Urinary bladder (tissue), 4 donors: ENCODE measurements around the gene TUBGCP5. TPM values are rescaled to one million over a fixed set of nuclear protein-coding genes. Genes with fewer than 3 reads are reported as not detected.
"Not testable (repeated sequence)": the region's sequence is repeated elsewhere in the genome, so short reads cannot be mapped to it uniquely, and the experiment has no call there.

Experiments used
- DNase-seq: peaks from one replicate; pipeline ENCODE4 v3.0.0-alpha.2; 2015; ENCODE audit errors: extremely low spot score
- H3K27ac ChIP-seq: one replicate; pipeline ENCODE4 v1.5.1; 2013; ENCODE audit warnings: low read depth, mild to moderate bottlenecking, moderate library complexity
- H3K36me3 ChIP-seq: one replicate; pipeline ENCODE4 v1.6.1; 2013; ENCODE audit warnings: mild to moderate bottlenecking, moderate library complexity; ENCODE audit not compliant: insufficient read depth
- H3K4me1 ChIP-seq: one replicate; pipeline ENCODE4 v1.6.1; 2013; ENCODE audit warnings: mild to moderate bottlenecking, moderate library complexity; ENCODE audit not compliant: insufficient read depth
- H3K4me3 ChIP-seq: one replicate; pipeline ENCODE4 v1.5.1; 2013; ENCODE audit warnings: low read depth, low read length
- WGBS: extraction: QIAGEN DNeasy Blood & Tissue Kit; methylation state at CpG from one replicate; pipeline ENCODE4 v1.1.7; 2013; 5-methylcytosine and 5-hydroxymethylcytosine counted together
- polyA plus RNA-seq: library from polyadenylated mRNA; stranded (reverse); fragments of 200-250 nt; gene quantifications from one replicate; pipeline ENCODE4 v1.2.3, GENCODE V29; 2013
- total RNA-seq: library from RNA; depleted of rRNA; stranded (reverse); fragments of >200 nt; gene quantifications from one replicate; pipeline ENCODE4 v1.2.3, GENCODE V29; 2014
- donor health status: healthy with polysubstance abuse.
- donor health status: healthy.

The TUBGCP5 gene
- total RNA-seq (45.8 TPM), polyA plus RNA-seq (11.3 TPM)

DNA sequence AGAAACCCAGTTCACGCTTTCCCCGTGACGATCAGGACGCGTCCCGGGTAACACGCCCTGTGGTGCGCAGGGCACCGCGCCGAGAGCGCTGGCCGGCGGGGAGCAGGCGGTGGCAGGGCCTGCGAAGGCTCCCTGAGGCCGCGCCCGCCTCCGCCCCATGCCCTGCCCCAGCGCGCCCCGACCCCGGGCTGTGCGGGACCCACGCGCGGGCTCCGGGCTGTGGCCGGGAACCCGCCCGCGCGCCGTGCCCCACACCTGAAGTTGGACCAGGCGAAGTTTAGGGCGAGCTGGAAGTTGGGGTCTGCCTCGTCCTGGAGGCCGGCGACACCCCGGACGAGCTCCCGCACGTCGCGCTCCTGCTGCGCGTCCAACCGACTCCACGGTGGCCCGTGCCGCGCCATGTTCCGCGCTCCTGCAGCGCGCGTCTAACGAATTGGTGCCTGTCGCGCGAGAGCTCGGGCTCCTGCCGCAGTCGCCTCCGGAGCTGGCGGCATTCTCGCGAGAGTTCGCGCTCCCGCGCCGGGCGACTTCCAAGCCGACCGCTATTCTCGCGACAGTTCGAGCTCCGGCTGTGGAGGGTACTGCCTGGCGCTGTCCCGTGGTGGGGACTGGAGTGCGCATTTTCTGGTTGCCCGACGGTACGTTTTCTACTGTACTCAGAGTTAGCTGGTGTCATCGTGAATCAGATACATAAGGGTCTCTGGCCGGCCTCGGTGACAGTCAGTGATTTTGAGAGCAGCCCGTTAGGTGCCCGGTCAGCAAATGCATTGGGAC is at the start of gene TUBGCP5:
Gene TUBGCP5 (minus strand): TSS at position 427 of the 774 bp plus-strand sequence. CDS start 26 bp downstream, at position 401.
- peak within 1 kb of the TSS; percentile 88 for H3K4me3 ChIP-seq
- under 1% methylated on average over 92 of the region's 92 CpGs for WGBS

DNA sequence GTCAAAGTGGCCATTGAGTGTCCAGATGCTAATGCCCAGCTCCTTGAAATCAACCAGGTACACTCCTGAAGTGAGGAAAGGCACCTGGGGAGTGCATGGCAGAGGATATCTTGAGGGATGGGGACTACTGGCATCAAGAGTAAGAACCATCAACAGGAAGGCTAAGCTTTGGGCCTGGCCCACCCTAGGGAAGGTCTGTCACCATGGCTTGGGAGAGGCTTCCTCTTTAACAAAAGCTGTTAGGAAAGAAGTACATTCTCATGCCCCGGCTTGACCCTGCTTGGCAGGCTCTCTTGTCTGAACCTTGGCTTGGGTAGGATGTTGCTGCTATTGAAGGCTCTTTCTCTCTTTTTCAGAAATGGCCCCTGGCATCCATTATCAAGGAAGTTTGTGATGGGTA is 43.7 kb upstream of the TUBGCP5 start:
- WGBS: 86% methylated on average over 1 of the region's 1 CpG
- H3K27ac ChIP-seq: no peak overlapping the region
- DNase-seq: no peak
- H3K4me1 ChIP-seq: no peaks in the 10 kb centered on the region
- H3K36me3 ChIP-seq: no peaks in the 10 kb centered on the region
- H3K4me3 ChIP-seq: no peak overlapping the region

More for the DNA sequence above, at the start of gene TUBGCP5:
- Histone ChIP-seq H3K4me1 (no peaks in the 10 kb centered on the region), H3K27ac (peak within 1 kb of the TSS; percentile 81), H3K36me3 (no peaks in the 10 kb centered on the region)
- peak; percentile 91 for DNase-seq

DNA sequence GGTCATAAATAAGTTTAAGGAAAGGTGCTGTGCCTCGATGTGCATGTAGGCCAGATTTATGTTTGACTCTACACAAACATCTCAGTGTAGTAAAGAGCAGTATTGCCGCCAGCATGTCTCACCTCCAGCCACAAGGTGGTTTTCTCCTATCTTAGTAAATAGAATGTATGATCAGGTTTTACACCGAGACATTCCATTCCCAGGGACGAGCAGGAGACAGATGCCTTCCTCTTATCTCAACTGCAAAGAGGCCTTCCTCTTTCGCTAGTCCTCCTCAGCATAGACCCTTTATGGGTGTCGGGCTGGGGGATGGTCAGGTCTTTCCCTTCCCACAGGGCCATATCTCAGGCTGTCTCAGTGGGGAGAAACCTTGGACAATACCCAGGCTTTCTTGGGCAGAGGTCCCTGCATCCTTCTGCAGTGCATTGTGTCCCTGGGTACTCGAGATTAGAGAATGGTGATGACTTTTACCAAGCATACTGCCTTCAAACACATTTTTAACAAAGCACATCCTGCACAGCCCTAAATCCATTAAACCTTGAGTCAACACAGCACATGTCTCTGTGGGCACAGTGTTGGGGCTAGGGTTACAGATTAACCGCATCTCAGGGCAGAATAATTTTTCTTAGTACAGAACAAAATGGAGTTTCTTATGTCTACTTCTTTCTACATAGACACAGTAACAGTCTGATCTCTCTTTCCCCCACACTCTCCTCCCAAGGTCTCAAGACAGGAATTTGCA is 42.8 kb upstream of the TUBGCP5 start:
- 68% methylated on average over 8 of the region's 8 CpGs for WGBS
- H3K27ac ChIP-seq, H3K4me3 ChIP-seq, H3K4me1 ChIP-seq, H3K36me3 ChIP-seq, DNase-seq: not testable (repeated sequence)

DNA sequence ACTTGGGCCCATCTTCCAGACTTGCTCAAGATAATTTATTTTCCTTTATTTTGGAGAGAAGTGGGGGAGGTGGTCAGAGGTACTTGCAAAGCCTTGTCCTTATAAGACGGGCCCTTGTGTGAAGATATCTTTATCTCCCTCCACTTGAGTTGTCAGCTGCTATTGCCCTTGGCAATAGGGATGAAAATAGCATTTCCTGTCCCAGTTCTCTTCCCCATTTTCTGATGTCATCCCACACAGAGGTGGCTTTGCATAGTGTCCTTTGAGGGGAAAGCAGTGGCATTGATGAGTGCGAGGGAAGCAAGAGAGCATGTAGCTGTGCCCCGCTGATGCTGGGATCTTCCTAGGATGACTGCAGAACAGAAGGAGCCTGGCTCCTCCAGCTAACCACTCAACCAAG is 41.9 kb upstream of the TUBGCP5 start:
- Histone ChIP-seq H3K36me3 (no peaks in the 10 kb centered on the region), H3K27ac (no peak overlapping the region), H3K4me3 (no peak overlapping the region), H3K4me1 (no peaks in the 10 kb centered on the region)
- WGBS: 76% methylated on average over 3 of the region's 3 CpGs
- DNase-seq: no peak

DNA sequence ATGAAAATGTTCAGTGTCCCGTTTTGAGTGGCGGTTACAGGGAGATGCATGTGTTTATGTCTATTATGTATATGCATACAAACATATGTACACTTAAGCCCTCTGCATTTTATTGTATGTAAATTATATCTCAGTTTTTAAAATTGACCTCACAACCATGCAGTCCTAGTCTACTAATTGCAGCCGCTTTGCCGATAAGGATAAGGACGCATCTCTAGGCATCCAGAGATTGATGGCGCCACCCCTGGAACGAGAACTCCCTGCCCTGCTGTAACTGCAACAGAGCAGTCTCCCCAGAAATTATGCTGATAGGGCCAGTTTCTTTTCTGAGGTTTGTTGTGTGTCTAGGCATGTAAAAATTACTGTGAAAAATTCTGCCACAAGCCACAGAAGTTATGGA is 40.4 kb upstream of the TUBGCP5 start:
- DNase-seq: no peak
- 83% methylated on average over 7 of the region's 7 CpGs for WGBS
- no peaks in the 10 kb centered on the region for H3K36me3 ChIP-seq
- H3K4me3 ChIP-seq: no peak overlapping the region
- H3K27ac ChIP-seq: no peak overlapping the region
- H3K4me1 ChIP-seq: no peaks in the 10 kb centered on the region

DNA sequence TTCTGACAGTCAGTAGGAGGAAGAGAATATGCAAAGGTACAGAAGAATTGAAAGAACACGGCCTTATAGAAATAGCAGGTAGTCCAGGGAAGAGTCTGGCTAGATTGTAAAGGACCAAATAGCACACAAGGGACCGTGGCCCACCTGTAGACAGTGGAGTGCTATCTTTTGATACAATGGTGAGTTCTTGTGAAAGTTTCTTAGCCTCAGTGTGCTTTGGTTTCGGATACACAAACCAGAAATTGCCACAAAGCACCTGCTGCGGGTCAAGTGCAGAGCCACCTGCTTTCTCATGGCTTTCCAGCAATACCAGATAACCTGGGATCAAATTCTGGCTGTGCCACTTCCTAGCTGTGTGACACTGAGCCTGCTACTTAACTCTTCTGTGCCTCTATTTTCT is 36.6 kb upstream of the TUBGCP5 start:
- Histone ChIP-seq H3K27ac (no peak overlapping the region), H3K36me3 (no peaks in the 10 kb centered on the region), H3K4me3 (no peak overlapping the region), H3K4me1 (no peaks in the 10 kb centered on the region)
- WGBS: 78% methylated on average over 4 of the region's 4 CpGs
- no peak for DNase-seq

DNA sequence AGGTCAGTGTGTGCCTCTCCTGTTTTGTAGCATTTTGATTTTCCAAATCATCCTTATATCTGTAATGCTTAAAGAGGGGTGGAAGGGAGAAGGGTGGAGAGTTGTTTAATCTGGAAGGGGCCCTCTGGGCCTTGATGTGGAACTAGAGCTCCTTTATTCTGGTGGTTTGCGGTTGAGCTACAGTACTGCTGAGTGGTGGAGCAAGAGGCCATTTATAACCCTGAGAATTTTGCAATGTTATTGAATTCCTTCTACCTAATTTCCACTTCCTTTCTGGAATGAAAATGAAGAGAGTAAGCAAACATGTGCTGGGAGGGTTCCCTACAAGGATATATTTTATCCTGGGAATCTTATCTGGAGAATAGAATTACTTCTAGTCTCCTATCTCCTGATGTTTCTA is 35.3 kb upstream of the TUBGCP5 start:
- 81% methylated on average over 1 of the region's 1 CpG for WGBS
- Histone ChIP-seq H3K4me3 (no peak overlapping the region), H3K36me3 (no peaks in the 10 kb centered on the region), H3K4me1 (no peaks in the 10 kb centered on the region), H3K27ac (no peak overlapping the region)
- no peak for DNase-seq

DNA sequence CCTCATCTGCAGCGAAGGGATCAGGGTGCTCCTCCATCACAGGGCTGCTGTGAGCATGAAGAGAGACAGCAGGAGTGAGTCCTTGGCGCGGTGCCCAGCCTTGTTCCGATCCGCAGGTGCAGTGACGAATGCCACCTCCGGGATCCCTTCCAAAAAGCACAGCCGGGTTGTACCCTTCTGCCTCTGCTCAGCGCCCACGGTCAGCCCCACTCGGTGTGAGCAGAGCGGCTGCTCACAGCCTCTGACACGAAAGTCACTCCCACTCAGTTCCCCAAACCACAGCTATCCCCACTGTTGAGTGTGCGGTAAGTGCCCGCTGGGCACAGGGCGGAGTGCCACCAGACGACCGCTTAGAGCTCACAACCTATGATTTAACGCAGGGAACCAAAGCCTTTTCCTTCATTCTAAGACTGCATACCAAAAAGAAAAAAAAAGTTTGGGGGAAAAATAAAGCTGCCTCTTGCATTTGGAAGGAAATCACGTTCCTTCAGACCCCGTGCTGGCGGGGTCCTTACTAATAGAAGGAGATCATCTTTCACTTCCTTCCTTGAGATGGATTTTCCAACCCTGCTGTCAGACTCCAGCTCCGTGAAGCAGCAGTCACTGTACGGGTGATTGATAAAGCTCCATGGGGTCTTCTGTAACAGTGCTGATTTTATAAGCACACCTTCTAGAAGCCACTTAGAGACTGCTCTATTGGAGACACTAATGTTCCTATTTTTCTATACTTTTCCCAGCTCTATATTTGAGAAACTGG is 34.7 kb upstream of the TUBGCP5 start:
- no peaks in the 10 kb centered on the region for H3K36me3 ChIP-seq
- no peaks in the 10 kb centered on the region for H3K4me1 ChIP-seq
- no peak overlapping the region for H3K27ac ChIP-seq
- WGBS: 59% methylated on average over 24 of the region's 24 CpGs
- no peak overlapping the region for H3K4me3 ChIP-seq
- no peak for DNase-seq

DNA sequence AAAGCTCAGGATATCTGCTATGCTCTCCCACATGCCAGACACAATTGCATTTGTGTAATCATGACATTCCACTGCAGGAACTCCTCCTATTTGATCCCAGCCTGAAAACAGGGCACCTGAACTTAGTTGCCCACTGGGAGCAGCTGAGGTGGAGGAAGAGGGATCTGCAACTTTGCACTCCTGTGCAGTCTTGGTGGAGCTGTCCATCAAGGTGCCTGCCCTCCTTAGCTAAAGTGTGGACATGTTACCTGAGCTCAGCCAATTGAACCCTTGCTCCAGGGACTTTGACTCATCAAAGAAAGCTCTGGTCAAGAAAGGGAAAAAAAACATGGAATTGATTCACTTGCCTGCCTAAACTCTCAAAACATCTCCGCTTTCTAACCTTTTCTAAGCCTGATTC is 33.3 kb upstream of the TUBGCP5 start:
- DNase-seq: no peak
- 88% methylated on average over 1 of the region's 1 CpG for WGBS
- H3K4me1 ChIP-seq: no peaks in the 10 kb centered on the region
- H3K36me3 ChIP-seq: no peaks in the 10 kb centered on the region
- no peak overlapping the region for H3K4me3 ChIP-seq
- H3K27ac ChIP-seq: no peak overlapping the region

DNA sequence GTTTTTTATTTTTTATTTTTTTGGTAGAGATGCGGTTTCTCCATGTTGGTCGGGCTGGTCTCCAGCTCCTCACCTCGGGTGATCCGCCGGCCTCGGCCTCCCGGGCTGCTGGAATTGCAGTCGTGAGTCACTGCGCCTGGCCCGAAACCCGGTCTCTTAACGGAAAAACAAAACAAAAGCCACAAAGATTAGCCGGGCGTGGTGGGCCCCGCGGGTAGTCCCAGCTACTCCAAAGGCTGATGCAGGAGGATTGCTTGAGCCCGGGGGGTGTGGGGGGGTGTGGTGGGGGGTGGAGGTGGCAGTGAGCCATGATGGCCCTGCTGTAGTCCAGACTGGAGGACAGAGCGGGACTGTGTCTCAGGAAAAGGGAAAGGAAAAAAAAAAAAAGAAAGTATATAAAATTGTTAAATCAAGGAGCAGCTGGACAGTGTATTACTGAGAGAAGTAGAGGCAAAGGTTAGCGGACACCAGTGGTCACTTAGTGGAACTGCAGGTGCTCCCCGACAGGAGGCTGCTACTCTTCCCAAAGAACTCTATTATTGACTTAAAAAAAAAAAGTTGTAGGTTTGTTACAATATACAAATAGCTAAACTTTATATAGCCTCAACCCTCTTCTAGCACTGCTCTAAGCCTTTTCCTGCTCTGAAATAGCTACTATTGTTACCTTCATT is 30.3 kb upstream of the TUBGCP5 start:
- no peak overlapping the region for H3K4me3 ChIP-seq
- no peaks in the 10 kb centered on the region for H3K4me1 ChIP-seq
- no peak overlapping the region for H3K27ac ChIP-seq
- 90% methylated on average over 20 of the region's 20 CpGs for WGBS
- no peak for DNase-seq
- no peaks in the 10 kb centered on the region for H3K36me3 ChIP-seq

DNA sequence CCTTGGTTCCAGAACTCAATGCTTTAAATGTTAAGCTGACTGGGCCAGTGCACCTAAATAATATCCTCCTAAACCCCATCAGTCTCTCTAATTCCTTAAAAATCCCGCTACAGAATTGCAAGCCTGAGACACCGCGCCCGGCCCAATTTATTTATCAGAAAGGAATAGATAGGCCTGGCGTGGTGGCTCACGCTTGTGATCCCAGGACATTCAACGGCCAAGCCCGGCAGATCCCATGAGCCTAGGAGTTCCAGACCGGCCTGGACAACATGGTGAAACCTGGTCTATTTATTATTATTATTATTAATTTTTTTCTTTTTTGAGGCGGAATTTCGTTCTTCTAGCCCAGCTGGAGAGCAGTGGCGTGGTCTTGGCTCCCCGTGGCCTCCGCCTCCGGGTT is 28.0 kb upstream of the TUBGCP5 start:
- no peak for DNase-seq
- Histone ChIP-seq H3K4me3 (no peak overlapping the region), H3K36me3 (no peaks in the 10 kb centered on the region), H3K27ac (no peak overlapping the region), H3K4me1 (no peaks in the 10 kb centered on the region)
- WGBS: 97% methylated on average over 15 of the region's 15 CpGs

DNA sequence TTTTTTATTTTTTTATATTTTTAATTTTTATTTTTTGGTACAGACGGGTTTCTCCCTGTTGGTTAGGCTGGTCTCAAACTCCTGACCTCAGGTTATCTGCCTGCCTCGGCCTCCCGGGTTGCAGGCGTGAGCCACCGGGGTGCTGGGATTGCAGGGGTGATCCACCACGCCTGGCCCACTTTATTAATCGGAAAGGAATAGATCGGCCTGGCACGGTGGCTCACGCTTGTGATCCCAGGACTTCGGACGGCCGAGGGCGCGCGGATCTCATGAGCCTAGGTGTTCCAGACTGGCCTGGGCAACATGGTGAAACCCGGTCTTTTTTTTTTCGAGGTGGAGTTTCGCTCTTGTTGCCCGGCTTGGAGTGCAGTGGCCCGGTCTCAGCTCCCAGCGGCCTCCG is 26.5 kb upstream of the TUBGCP5 start:
- H3K36me3 ChIP-seq: no peaks in the 10 kb centered on the region
- H3K4me3 ChIP-seq: no peak overlapping the region
- DNase-seq: no peak
- 95% methylated on average over 23 of the region's 23 CpGs for WGBS
- no peak overlapping the region for H3K27ac ChIP-seq
- no peaks in the 10 kb centered on the region for H3K4me1 ChIP-seq

DNA sequence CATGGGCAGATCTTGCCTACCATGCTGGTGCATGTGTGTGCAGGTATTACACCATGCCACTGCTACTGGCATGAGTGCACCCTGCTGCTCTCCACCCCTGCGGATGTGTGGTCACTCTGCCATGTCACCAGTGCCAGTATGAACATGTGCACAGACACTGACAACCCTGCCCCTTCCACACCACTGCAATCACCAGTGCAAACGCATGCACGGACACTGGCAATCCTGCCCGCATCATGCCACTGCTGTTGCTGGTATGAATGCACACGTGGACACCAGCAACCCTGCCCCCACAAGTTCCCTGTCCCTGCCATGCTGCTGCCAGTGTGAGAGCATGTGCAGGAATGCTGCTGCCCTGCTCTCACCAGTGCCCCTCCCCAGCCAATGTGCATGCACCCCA is 24.8 kb upstream of the TUBGCP5 start:
- no peaks in the 10 kb centered on the region for H3K36me3 ChIP-seq
- H3K4me3 ChIP-seq: no peak overlapping the region
- no peaks in the 10 kb centered on the region for H3K4me1 ChIP-seq
- WGBS: 79% methylated on average over 5 of the region's 5 CpGs
- no peak overlapping the region for H3K27ac ChIP-seq
- no peak for DNase-seq
